HCT116 (cell line): ENCODE results near the gene ZNF665. TPM values are rescaled to one million over a fixed set of nuclear protein-coding genes. Genes with fewer than 3 reads are reported as not detected.

ENCODE experiments used
- ATAC-seq: fragments of 200-7000 bp; cut with Tn5 transposase; 2 replicates; pipeline ENCODE4 v1.9.1; 2020; ENCODE audit warnings: mild to moderate bottlenecking, moderate library complexity
- BruUV-seq: library from RNA; stranded (reverse); fragments of 400-500 nt; replicated peaks from 2 replicates; lab custom pipeline; 2021; lab: Mats Ljungman, UMichigan
- CTCF ChIA-PET: fragments of 300-600 bp; sonication (Branson Sonifier 250); formaldehyde crosslinking; loops from one replicate; lab custom pipeline; 2021; ENCODE audit warnings: antibody characterized with exemption; lab: Charles Lee
- POLR2A ChIA-PET: fragments of 300-600, 350-600 bp; sonication (Branson Sonifier 250); formaldehyde crosslinking; loops from one replicate; lab custom pipeline; 2021; ENCODE audit warnings: antibody characterized with exemption; lab: Charles Lee
- RAD21 ChIA-PET, 2 experiments: fragments of 300-600 bp; sonication (Branson Sonifier 250); formaldehyde crosslinking; loops; one replicate each; lab custom pipeline; 2023; ENCODE audit warnings: low total read pairs in 2 of 2; ENCODE audit not compliant: uncharacterized antibody in 2 of 2, unreplicated experiment in 2 of 2, low non-redundant PET in 1 of 2; lab: Charles Lee
- DNase-seq: peaks from one replicate; pipeline ENCODE4 v3.0.0-alpha.2; 2010; ENCODE audit warnings: low read depth, low spot score
- H2AFZ ChIP-seq: fragments of 200-600 bp; shearing (Covaris generic), sonication (generic); 2 replicates; pipeline ENCODE4 v1.6.1; 2017; ENCODE audit warnings: low read depth, mixed run types, mixed read lengths, antibody characterized with exemption, low read length; ENCODE audit not compliant: poor library complexity, severe bottlenecking
- H3K27ac ChIP-seq: 2 replicates; pipeline ENCODE4 v1.5.1; 2012; ENCODE audit warnings: low read depth, low read length
- H3K27me3 ChIP-seq: fragments of 200-600 bp; sonication (generic); 2 replicates; pipeline ENCODE4 v1.6.1; 2016; ENCODE audit warnings: mixed run types, low read length, mixed read lengths; ENCODE audit not compliant: insufficient read depth
- H3K36me3 ChIP-seq, 2 experiments: fragments of 200-500 bp in 1 of 2; fragments of 200-600 bp in 1 of 2; sonication (Bioruptor generic) in 1 of 2; sonication (generic) in 1 of 2; 2 replicates each; pipeline versions ENCODE4 v1.5.1 to v1.6.1; 2014 to 2016; ENCODE audit warnings: low read length in 2 of 2, inconsistent platforms in 1 of 2, mixed read lengths in 1 of 2, mixed run types in 1 of 2; ENCODE audit not compliant: insufficient read depth in 2 of 2, control insufficient read depth in 1 of 2
- H3K4me1 ChIP-seq, 2 experiments: fragments of 200-600 bp in 1 of 2; sonication (generic) in 1 of 2; 2 replicates each; pipeline versions ENCODE4 v1.5.1 to v1.6.1; 2012 to 2017; ENCODE audit warnings: low read length in 2 of 2, inconsistent platforms in 1 of 2, mild to moderate bottlenecking in 1 of 2, mixed read lengths in 1 of 2, mixed run types in 1 of 2, moderate library complexity in 1 of 2; ENCODE audit not compliant: insufficient read depth in 2 of 2, control insufficient read depth in 1 of 2
- H3K4me2 ChIP-seq: fragments of 200-600 bp; sonication (generic); 2 replicates; pipeline ENCODE4 v1.6.1; 2017; ENCODE audit warnings: mixed run types, low read length, mixed read lengths
- H3K4me3 ChIP-seq, 2 experiments: fragments of 200-600 bp in 1 of 2; sonication (generic) in 1 of 2; replicated peaks in 1 of 2; 2 replicates each; pipeline ENCODE4 v1.5.1; 2011 to 2016; ENCODE audit warnings: low read length in 2 of 2, control low read depth in 1 of 2, low read depth in 1 of 2, mild to moderate bottlenecking in 1 of 2, mixed read lengths in 1 of 2, mixed run types in 1 of 2
- H3K79me2 ChIP-seq: fragments of 200-600 bp; sonication (generic); 2 replicates; pipeline ENCODE4 v1.6.1; 2017; ENCODE audit warnings: mild to moderate bottlenecking, mixed run types, low read length, moderate library complexity, mixed read lengths; ENCODE audit not compliant: insufficient read depth
- H3K9ac ChIP-seq: fragments of 200-600 bp; sonication (generic); 2 replicates; pipeline ENCODE4 v1.6.1; 2016; ENCODE audit warnings: low read length, mixed read lengths
- H3K9me2 ChIP-seq: fragments of 200-600 bp; sonication (generic), shearing (Covaris generic); 2 replicates; pipeline ENCODE4 v1.6.1; 2017; ENCODE audit warnings: mixed run types, mild to moderate bottlenecking, moderate library complexity; ENCODE audit not compliant: insufficient read depth
- H3K9me3 ChIP-seq, 2 experiments: fragments of 200-500 bp in 1 of 2; fragments of 200-600 bp in 1 of 2; sonication (Bioruptor generic) in 1 of 2; sonication (generic) in 1 of 2; 2 replicates each; pipeline ENCODE4 v1.6.1; 2014 to 2017; ENCODE audit warnings: low read length in 2 of 2, mixed read lengths in 2 of 2, inconsistent platforms in 1 of 2, low read depth in 1 of 2, mild to moderate bottlenecking in 1 of 2, mixed run types in 1 of 2, moderate library complexity in 1 of 2; ENCODE audit not compliant: control insufficient read depth in 1 of 2, insufficient read depth in 1 of 2
- H4K20me1 ChIP-seq: fragments of 200-600 bp; sonication (generic), shearing (Covaris generic); 2 replicates; pipeline ENCODE4 v1.6.1; 2017; ENCODE audit warnings: mixed run types, mild to moderate bottlenecking, moderate library complexity; ENCODE audit not compliant: insufficient read depth
- ATF3 ChIP-seq: IDR thresholded peaks from 2 replicates; pipeline ENCODE4 v1.6.1; 2012
- CBX3 ChIP-seq: IDR thresholded peaks from 2 replicates; pipeline ENCODE4 v1.6.1; 2012; ENCODE audit warnings: low read depth
- CEBPB ChIP-seq: IDR thresholded peaks from 2 replicates; pipeline ENCODE4 v1.6.1; 2012; ENCODE audit warnings: low read depth
- EZH2phosphoT487 ChIP-seq: fragments of 200-600 bp; IDR thresholded peaks from 2 replicates; pipeline ENCODE4 v1.6.1; 2018; ENCODE audit warnings: antibody characterized with exemption, borderline replicate concordance
- SIN3A ChIP-seq: IDR thresholded peaks from 2 replicates; pipeline ENCODE4 v1.6.1; 2012; ENCODE audit warnings: low read depth
- ZNF274 ChIP-seq: fragments of 200-500 bp; sonication (Bioruptor generic); IDR thresholded peaks from 2 replicates; pipeline ENCODE4 v1.6.1; 2014; ENCODE audit warnings: mild to moderate bottlenecking, low read depth, low read length, inconsistent platforms
- intact Hi-C: fragments of 100-400 bp; cut with micrococcal nuclease; formaldehyde crosslinking; loops from 2 replicates; pipeline ENCODE4 v1.10.0; 2022
- total RNA-seq: library from RNA; stranded (reverse); gene quantifications from one replicate; pipeline ENCODE4 v1.2.1, GENCODE V29; 2021; ENCODE audit not compliant: unreplicated experiment
- TF ChIP-seq, protein P1 (sequence below): IDR thresholded peaks from 2 replicates; pipeline ENCODE4 v1.6.1; 2011; ENCODE audit warnings: mild to moderate bottlenecking, low read length, moderate library complexity; ENCODE audit not compliant: insufficient replicate concordance; ENCODE audit errors: extremely low read depth

ZNF665 gene
- total RNA-seq, 1 experiment from 2014 or later = 0.44 TPM

- no peaks in the 10 kb centered on the region for H3K36me3 ChIP-seq
- H2AFZ ChIP-seq = no peak overlapping the region
- ChIA-PET POLR2A (no interaction called here), CTCF (no interaction called here), RAD21 (no interaction called here)
- no peak overlapping the region for H3K4me2 ChIP-seq
- no TSS peak for BruUV-seq
- no peak overlapping the region for H3K27ac ChIP-seq
- H3K9ac ChIP-seq = no peak overlapping the region
- intact Hi-C loops = no loop called here
- H3K4me1 ChIP-seq = no peaks in the 10 kb centered on the region
- no peak overlapping the region for H3K4me3 ChIP-seq
- no peaks in the 10 kb centered on the region for H3K9me2 ChIP-seq
- ATAC-seq (no peak), DNase-seq (no peak)
- H3K79me2 ChIP-seq = no peaks in the 10 kb centered on the region
- H3K9me3 ChIP-seq = peaks cover 12 to 22% of the 10 kb centered on the region in 2 experiments; a peak in 2 of 4 replicates
- TF ChIP-seq CBX3 = no peak
- TF ChIP-seq ATF3 = no peak
- TF ChIP-seq, protein P1, sequence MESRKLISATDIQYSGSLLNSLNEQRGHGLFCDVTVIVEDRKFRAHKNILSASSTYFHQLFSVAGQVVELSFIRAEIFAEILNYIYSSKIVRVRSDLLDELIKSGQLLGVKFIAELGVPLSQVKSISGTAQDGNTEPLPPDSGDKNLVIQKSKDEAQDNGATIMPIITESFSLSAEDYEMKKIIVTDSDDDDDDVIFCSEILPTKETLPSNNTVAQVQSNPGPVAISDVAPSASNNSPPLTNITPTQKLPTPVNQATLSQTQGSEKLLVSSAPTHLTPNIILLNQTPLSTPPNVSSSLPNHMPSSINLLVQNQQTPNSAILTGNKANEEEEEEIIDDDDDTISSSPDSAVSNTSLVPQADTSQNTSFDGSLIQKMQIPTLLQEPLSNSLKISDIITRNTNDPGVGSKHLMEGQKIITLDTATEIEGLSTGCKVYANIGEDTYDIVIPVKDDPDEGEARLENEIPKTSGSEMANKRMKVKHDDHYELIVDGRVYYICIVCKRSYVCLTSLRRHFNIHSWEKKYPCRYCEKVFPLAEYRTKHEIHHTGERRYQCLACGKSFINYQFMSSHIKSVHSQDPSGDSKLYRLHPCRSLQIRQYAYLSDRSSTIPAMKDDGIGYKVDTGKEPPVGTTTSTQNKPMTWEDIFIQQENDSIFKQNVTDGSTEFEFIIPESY = no peak
- no peak for TF ChIP-seq CEBPB
- TF ChIP-seq ZNF274 = peak; percentile 79
- TF ChIP-seq EZH2phosphoT487 = no peak
- no peaks in the 10 kb centered on the region for H3K27me3 ChIP-seq
- H4K20me1 ChIP-seq = no peaks in the 10 kb centered on the region
Observed at GRCh38 chr19:53165691-53166091, 27.5 kb downstream of the ZNF665 start.

- Histone ChIP-seq H3K9me3 (peaks cover 8 to 13% of the 10 kb centered on the region in 2 experiments; a peak in 2 of 4 replicates), H3K79me2 (no peaks in the 10 kb centered on the region), H3K4me3 (no peak overlapping the region), H3K36me3 (no peaks in the 10 kb centered on the region), H2AFZ (no peak overlapping the region), H4K20me1 (no peaks in the 10 kb centered on the region), H3K4me2 (no peak overlapping the region), H3K9me2 (no peaks in the 10 kb centered on the region), H3K4me1 (no peaks in the 10 kb centered on the region), H3K27ac (no peak overlapping the region), H3K27me3 (no peaks in the 10 kb centered on the region), H3K9ac (no peak overlapping the region)
- intact Hi-C loops = no loop called here
- ChIA-PET RAD21 (no interaction called here), POLR2A (no interaction called here), CTCF (no interaction called here)
- ATAC-seq = no peak
- BruUV-seq = no TSS peak
- DNase-seq = no peak
- TF ChIP-seq SIN3A = no peak
Observed at GRCh38 chr19:53161123-53161522, 32.0 kb downstream of the ZNF665 start.
